GM18526 (cell line): ENCODE measurements around the gene PGRMC1.

ENCODE experiments used
- POLR2A ChIP-seq: IDR thresholded peaks from 3 replicates; pipeline ENCODE4 v1.6.1; 2011; ENCODE audit not compliant: insufficient read length; ENCODE audit errors: extremely low read depth

PGRMC1 gene

DNA sequence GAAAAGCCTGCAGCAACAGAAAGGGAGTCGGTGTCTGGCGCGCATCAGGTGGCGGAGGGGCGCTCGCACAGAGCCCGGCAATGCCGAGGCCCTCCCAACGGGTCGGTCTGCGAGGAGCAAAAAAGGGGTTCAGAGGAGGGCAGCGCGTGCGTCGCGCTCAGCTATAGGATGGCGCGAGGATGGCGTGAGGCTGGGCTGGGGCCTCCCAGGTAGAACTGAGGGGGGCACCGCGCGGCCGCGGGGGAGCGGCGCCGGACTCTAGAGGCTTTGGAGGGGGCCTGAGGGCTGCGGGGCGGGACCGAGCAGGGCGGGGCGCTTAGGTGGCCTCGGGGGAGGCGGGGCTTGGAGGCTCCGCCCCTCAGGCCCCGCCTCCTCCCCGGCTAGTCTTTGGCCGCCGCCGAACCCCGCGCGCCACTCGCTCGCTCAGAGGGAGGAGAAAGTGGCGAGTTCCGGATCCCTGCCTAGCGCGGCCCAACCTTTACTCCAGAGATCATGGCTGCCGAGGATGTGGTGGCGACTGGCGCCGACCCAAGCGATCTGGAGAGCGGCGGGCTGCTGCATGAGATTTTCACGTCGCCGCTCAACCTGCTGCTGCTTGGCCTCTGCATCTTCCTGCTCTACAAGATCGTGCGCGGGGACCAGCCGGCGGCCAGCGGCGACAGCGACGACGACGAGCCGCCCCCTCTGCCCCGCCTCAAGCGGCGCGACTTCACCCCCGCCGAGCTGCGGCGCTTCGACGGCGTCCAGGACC is at the start of gene PGRMC1:
PGRMC1 (plus strand) TSS at position 414 of the 751 bp plus-strand sequence; CDS start at position 493, 79 bp downstream.
- TF ChIP-seq POLR2A: peak; percentile 88

DNA sequence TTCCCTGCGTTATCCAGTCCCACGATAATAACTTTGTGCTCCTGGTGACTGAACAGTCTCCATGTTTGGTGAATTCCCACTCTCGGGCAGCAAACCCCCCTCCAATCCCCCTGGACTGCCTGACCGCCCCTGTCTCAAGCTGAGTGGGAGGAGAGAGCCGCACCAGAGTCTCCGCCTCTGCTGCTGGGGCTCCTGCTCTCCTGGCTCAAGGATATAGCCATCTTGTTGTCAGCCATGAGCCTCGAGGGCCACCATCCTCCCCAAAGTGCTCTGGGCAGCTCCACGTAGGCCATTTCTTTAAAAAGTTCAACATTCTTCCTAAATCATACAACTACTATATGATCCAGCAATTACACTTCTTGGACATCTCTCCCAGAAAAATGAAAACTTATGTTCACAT is 49.3 kb upstream of the PGRMC1 start:
- no peak for TF ChIP-seq POLR2A

DNA sequence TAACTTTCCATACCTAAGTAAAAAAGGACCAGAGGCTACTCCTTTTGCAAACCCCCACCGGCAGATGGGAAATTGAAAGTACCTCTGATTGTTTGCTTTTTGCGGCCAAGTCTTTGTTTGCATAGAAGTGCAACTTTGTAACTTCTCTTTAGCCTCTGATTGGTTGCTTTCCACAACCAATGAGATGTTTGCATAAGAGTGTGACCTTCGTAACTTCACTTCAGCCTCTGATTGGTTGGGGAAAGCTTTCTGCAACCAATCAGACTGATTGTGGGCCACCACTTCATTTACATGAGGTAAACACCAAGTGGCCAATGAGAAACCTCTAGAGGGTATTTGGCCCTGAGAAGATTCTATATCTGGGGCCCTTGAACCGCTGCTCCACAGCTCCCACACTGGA is 48.8 kb upstream of the PGRMC1 start:
- no peak for TF ChIP-seq POLR2A

DNA sequence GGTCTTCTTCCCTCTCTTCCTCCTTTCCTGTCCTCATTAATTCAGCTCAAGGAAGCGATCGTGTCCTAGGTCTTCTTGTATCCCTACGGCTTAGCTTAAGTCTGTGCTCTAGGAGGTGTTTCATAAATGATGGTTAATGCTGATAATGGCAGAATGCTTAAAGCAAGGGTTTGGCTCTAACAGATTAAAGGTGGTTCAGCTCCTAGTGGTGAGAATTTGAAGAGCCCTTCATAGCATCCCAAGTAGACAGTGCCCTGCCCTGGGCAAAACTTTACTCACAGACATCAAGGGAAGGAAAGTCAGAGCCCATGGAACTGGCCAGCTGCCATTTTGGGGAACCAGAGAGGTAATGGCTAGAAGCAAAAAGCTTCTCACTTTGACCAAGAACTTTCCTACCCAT is 47.0 kb upstream of the PGRMC1 start:
- TF ChIP-seq POLR2A: no peak

DNA sequence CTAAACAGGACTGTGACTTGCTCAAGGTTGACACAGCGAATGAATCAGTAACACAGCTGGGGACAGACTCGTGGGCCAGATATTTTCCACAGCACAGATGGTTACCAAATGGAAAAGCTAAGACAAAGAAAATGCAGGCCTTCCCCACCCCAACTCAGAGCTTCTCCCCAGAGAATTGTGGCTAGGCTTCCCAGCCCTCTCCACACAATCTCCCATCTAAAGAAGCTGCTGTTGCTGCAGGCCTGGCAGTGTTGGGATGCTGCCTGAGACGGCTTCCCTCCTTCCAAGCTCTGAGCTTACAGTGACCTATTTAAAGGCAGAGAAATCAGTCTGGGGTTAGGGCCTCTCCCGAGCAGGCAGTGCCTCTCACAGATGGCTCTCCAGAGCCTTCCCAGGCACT is 46.5 kb upstream of the PGRMC1 start:
- TF ChIP-seq POLR2A: no peak

DNA sequence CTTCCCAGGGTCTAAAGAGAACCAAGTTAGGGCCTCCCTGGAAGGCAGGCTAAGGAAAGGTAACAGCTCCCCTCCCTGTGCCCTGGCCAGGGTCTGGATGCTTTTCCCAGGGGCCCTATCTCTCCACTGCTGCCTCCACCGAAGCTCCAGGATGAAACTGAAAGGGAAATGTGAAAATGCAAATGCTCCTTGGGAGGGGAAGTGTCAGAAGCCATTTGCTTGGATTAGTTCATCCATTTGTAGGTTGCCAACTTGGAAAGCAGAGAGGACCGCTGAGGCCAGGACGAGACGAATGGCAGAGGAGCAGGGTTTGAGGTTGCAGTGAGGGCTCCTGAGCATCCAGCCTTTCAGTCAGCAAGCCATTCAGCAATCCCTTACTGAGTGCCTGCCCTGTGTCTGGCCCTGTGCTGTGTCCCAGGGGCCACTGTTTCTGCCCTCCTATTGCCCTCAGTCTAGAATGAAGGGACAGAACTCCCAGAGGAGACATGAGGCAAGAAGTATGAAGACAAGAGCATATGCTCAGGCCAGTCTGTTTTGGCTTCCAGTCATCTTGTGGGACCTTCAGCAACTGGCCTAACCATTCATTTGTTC is 45.9 kb upstream of the PGRMC1 start:
- no peak for TF ChIP-seq POLR2A

DNA sequence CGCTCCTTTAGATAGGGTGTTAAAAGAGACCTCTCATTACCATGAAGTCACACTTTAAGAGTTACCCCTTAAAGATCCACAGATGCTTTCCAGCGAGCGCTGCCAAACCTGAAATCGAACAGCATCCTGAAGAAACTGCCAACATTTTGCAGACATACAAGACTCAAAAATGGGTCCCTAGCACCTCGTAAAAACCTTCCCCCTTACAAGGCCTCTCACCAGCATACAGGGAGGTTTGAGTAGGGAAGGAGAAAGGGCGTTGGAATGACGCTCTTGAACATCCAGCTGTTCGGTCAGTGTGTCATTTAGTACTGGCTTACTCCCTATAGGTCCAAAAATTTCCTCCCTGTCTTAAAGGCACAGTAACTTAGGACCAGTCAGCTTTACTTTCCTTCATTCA is 45.3 kb upstream of the PGRMC1 start:
- TF ChIP-seq POLR2A: no peak

DNA sequence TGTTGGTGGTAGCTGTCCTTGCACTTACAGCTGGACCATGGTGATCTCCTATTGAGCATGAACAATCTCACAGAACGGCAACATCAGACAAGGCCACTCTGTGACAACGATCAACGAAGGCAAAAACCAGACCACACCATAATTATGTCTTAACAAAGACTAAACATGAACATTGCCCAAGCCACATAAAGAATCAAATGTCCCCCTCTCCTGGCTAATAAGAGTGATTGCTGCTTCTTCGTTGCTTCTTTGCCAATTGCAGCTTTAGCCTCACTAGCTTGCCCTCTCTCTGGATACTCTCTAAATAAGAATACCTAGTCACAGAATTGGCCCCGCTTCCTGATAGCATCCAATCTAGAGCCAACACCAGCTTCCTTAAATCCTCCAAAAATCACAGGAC is 41.5 kb upstream of the PGRMC1 start:
- no peak for TF ChIP-seq POLR2A

DNA sequence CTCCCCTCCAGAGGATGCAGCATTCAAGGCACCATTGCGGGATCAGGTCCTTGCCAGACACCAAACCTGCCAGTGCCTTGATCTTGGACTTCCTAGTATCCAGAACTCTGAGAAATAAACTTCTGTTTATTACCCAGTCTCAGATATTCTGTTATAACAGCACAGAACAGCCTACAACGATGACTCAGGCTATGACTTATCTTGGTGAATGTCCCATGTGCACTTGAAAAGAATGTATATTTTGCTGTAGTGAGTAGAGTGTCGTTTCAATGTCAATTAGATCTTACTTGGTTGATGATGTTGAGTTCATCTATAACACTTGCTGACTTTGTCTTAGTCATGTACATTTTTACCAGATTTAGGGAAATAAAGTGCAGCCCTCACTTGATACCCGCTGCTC is 34.5 kb upstream of the PGRMC1 start:
- TF ChIP-seq POLR2A: no peak

DNA sequence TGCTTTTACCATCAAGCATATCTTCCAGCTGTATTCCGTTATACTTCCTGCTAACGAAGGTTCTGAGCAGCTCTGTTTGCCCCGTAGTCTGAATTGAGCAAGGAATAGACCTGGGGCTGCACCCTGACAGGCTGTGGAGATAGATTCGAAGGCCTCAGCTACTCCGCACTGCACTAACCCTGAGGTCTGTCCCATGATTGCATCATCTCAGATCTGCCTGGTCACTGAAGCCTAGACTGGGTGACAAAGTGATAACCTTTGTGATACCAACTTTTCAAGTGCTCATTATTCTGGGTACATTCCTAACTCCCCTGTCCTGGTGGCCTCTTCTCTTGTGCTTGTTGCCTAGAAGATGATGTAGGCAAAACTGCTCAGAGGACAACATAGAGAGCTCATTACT is 29.9 kb upstream of the PGRMC1 start:
- no peak for TF ChIP-seq POLR2A

DNA sequence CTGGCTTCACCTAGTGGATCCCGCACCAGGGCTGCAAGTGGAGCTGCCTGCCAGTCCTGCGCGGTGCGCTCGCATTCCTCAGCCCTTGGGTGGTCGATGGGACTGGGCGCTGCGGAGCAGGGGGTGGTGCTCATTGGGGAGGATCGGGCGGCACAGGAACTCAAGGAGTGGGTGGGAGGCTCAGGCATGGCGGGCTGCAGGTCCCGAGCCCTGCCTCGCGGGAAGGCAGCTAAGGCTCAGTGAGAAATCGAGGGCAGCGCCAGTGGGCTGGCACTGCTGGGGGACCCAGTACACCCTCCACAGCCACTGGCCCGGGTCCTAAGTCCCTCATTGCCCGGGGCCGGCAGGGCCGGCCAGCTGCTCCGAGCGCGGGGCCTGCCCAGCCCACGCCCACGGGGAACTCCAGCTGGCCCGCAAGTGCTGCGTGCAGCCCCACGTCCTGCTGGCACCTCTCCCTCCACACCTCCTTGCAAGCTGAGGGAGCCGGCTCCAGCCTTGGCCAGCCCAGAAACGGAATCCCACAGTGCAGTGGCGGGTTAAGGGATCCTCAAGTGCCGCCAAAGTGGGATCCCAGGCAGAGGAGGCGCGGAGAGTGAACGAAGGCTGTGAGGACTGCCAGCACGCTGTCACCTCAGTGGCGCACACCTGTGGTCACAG is 27.6 kb upstream of the PGRMC1 start:
- no peak for TF ChIP-seq POLR2A

DNA sequence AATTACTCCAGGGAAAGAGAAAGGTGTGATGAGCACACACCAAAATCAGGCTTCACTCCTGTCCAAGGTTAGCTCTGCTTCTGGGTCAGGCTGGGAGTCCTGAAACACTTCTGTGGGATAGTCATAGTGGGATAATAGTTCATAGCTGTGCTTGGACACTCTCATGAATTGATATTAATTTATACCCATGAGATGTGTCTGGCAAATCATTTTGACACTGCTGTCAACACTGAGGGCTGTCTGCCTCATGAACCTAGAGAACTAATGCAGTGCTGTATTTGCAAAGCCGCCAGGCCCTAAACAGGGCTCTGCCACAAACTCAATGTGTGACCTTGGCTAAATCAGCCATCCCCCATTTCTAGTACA is 24.5 kb upstream of the PGRMC1 start:
- TF ChIP-seq POLR2A: no peak

DNA sequence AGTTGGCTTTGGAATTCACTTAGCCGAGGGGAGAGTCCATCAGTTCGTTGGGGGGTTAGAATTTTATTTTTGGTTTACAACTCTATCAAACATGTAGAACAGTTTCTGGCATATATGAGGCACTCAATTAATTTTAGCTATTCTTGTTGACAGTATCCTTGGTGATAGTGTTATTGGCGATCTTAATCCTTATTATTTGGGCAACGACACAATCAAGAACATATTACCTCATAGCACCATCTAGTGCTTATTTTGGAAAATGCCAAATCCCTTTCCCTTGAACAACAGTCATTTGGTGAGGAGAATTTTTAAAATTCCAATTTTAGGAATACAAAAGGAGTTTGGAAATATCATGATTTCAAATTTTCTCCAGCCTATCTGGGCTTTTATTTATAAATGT is 17.9 kb upstream of the PGRMC1 start:
- no peak for TF ChIP-seq POLR2A

DNA sequence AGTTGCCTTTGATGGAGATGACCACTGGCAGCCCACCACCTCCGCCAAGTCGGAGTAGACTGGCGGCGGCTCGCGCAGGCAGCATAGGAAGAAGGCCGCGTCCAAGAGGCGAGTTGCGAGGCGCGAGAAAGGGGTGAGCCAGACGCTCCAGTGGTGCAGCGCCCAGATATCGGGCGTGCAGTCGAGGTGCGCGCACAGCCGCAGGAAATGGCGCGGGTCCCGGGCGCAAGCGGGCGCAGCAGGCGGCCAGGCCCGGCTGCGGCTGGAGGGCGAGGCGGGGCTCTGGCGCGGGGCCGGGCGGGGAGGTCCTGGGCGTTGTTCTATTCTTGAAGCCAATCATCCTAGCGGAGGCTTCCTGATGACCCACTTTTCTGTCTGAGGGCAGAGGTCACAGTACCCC is 13.2 kb upstream of the PGRMC1 start:
- TF ChIP-seq POLR2A: no peak

DNA sequence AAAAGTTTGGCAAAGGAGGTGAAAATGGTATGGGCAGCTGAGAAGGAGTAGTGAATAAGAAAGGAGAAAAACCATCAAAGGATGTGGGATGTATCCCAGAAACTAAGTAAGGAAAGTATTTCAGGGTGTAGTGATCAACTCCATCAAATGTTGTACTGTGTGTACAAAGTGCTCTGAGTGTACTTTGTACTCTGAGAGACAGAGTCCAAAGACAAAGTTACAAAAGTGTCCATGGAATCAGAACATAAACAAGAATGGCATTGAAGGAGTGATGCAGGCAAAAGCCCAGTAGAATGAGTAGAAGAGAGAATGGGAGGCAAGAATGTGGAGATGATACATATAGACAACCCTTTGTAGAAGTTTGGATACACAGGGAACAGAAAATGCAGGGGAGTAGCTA is 12.3 kb upstream of the PGRMC1 start:
- TF ChIP-seq POLR2A: no peak

DNA sequence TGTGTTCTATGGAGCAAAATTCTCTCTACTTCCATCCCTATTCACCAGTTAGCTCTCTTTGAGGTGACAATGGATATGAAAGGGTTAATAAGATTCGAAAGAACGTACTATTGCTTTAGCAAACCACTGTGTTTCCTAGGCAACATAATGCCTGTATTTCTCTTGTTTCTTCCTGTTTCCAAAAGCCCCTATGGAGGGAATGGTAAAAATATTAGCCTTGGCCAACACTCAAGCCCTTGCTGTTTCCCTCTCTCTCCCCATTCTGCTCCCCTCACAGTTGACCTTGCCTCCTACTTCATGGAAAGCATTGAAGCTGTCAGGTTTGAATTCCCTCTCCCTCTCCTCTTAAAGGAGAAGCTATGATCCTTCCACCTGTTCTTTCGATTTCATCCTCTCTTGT is 9.6 kb upstream of the PGRMC1 start:
- TF ChIP-seq POLR2A: no peak

DNA sequence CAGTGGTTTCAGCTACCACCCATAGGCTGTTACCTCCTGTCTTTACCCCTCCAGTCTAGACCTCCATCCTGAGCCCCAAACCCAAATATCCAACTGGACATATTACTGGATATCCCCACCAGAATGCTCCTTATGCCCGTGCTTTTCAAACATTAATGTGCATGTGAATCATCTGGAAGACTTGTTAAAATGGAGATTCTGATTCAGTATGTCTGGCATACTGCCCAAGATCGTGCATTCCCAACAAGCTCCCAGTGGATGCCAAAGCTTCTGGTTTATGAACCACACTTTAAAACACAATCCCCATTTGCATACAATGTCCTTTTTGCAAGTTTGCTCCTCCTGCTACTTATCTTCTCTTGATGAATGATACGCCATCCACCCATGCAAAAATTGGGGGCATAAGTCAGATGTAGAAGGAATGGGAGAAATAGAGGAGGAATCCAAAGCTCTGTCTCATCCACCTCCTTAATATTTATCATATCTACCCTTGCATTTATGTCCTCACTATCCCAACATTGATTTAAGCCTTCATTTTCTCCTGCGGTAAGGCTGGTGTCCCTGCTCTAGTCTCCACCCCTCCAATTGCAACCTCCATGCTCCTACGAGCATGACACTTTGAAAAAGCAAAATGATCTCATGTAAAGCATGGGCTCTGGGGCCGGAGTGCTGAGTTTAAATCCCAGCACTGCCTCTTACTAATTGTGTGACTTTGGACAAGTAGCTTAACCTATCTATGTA is 7.4 kb upstream of the PGRMC1 start:
- no peak for TF ChIP-seq POLR2A

DNA sequence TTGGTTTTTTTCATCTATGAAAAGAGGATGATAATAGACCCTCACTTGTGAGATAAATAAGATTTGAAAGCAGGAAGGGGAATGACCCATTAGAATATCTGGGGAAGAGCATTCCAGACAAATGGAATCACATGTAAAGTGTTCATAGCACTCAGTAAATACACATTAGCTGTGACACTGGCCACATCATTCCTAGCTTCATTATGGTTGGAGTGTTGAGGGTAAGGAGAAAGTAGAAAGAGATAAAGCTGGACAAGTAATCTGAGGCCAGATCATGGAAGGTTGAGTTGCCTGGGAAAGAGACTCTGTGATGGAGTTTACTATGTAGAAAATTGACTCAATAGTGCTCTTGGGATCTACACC is 6.9 kb upstream of the PGRMC1 start:
- TF ChIP-seq POLR2A: no peak
